Measurements from ENCODE around the gene MARVELD1. TPM values are rescaled to one million over a fixed set of nuclear protein-coding genes. Genes with fewer than 3 reads are reported as not detected.

Gene MARVELD1
- total RNA-seq, 1 donor from 2014 or later, result 43.7 TPM

- no peak for TF ChIP-seq CTCF (IDR thresholded peaks at IDR 0.05)
- Histone ChIP-seq H3K9me3 (no peaks in the 10 kb centered on the region), H3K4me1 (no peaks in the 10 kb centered on the region), H3K27me3 (no peaks in the 10 kb centered on the region), H3K27ac (no peak overlapping the region), H3K4me3 (no peak overlapping the region), H3K36me3 (peaks cover 25 to 28% of the 10 kb centered on the region in 2 donors)
- DNase-seq (ENCODE audit: low spot score in 2 of 2), result no peak
- intact Hi-C loops (cut with DNase I), result no loop called here
Measured at GRCh38 chr10:97763947-97764346, 50.4 kb downstream of the MARVELD1 start.

DNA sequence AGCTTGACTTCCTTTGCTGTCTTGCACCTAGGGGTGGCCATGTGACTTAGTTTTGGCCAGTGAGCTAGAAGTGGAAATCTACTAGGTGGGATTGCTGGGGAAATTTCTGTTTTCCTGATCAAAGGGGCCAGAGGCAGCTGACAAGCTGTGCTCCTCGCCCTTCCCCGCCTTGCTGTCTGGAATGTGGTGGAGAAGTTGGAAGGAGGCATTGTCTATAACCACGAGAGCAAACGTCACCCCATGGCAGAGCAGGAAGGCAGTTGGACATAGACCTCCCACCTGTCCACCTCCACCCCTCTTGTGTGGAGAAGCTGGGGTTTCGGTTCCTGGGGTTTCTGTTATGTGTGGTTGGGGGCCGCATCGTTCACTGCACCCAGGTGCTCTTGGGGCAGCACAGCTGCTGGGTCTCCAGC is 51.0 kb downstream of the MARVELD1 start:
- H3K27me3 ChIP-seq, result no peaks in the 10 kb centered on the region
- TF ChIP-seq CTCF (IDR thresholded peaks at IDR 0.05), result no peak
- intact Hi-C loops (cut with DNase I), result no loop called here
- no peaks in the 10 kb centered on the region for H3K4me1 ChIP-seq
- DNase-seq (ENCODE audit: low spot score in 2 of 2), result no peak
- H3K27ac ChIP-seq, result no peak overlapping the region
- H3K36me3 ChIP-seq, result peaks cover 20 to 23% of the 10 kb centered on the region in 2 donors
- no peak overlapping the region for H3K4me3 ChIP-seq
- H3K9me3 ChIP-seq, result no peaks in the 10 kb centered on the region

DNA sequence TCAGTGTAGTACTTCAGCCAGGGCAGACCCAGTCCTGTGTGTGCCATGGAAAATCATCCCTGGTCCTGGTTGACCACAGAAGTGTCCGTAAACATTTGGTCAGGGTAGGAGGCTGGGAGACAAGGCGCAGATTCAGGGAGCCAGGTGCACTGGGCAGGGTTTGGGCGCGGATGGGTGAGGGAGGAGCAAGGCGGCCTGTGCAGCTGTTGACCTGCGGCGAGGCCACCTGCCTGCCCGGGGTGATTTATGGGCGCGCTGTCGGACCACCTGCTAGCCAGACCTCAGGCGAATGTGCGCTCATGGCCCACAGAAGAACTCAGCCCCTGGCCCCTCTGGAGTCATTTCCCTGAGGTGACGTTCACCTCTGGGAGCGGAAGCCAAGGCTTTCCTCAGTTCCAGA is 51.7 kb downstream of the MARVELD1 start:
- intact Hi-C loops (cut with DNase I), result no loop called here
- Histone ChIP-seq H3K4me3 (no peak overlapping the region), H3K27me3 (no peaks in the 10 kb centered on the region), H3K27ac (no peak overlapping the region), H3K36me3 (peaks cover 13 to 16% of the 10 kb centered on the region in 2 donors), H3K4me1 (no peaks in the 10 kb centered on the region), H3K9me3 (no peaks in the 10 kb centered on the region)
- no peak for TF ChIP-seq CTCF (IDR thresholded peaks at IDR 0.05)
- no peak for DNase-seq (ENCODE audit: low spot score in 2 of 2)

DNA sequence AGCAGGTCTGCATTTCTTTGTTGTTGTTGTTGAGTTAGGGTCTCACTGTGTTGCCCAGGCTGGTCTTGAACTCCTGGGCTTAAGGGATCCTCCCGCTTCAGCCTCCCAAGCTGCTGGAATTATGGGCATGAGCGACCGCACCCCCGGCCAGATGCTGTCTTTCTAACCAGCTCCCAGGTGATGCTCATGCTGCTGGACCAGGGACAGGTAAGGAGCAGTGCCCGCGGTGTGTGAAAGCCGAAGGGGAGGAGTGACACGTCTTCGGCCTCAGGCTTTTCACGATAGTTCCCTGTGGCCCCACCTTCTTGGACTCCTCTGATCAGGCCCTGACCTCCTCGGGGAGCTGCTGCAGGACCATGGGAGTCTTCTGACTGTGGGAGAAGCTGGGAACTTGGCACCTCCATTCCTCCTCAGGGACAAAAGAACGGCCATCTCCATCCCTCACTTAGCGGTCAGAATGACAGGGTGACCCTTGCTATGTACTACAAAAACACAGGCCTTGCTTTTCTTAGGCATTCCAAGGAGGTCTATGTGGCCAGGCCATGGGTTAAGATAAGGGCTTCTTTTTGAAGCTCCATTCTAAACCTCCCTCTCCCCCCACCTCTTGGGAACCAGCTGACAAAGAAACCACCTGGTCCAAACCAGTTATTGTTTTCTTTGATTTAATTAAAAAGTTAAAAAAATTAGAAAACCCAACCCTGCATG is 52.7 kb downstream of the MARVELD1 start:
- no peak for DNase-seq (ENCODE audit: low spot score in 2 of 2)
- no peak for TF ChIP-seq CTCF (IDR thresholded peaks at IDR 0.05)
- Histone ChIP-seq H3K9me3 (no peaks in the 10 kb centered on the region), H3K27me3 (peaks cover 5% of the 10 kb centered on the region), H3K27ac (no peak overlapping the region), H3K4me1 (no peaks in the 10 kb centered on the region), H3K36me3 (peaks cover 6 to 7% of the 10 kb centered on the region in 2 donors), H3K4me3 (no peak overlapping the region)
- intact Hi-C loops (cut with DNase I), result no loop called here

DNA sequence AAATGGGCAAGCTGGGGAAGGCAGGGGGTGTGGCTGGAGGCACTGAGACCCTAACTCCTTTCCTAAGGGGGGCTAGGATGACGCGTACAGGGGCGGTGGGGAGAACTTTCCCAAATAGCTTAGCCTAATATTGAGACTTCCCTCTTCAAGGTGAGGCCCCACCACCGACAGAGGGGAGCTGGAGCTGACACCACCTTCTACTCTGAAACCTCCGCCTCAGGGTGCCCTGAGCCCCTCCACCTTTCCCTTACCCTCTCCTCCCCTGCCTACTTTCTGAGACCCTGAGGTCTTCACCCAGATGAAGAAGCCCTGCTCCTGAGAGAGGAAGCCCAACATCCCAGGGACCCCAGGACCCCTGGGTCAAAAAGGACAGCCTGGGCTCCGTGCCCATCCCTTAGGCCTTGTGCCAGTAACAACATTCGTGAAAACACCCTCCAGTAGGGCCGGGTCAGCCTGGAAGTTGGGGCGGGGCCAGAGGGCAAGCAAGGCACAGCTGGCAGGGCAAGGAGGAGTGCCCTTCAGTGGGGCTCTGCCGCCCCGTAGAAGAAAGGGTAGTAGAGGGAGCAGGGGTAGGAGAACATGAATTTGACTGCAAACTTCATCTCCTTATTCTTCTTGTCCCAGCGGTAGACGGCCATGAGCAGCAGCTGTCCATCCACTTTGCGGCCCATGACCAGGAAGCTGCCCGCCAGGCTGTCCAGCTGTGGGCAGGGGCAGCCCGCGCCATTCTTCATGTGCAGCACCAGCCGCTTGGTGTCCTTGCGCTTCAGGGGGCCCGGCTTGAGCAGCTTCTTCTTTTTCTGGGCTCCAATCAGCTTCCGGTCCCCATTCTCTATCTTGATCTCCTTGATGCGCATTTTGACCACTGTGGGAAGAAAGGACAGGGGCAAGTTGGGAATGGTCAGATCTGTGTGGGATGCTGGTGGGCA is 53.7 kb downstream of the MARVELD1 start:
- no peak for TF ChIP-seq CTCF (IDR thresholded peaks at IDR 0.05)
- Histone ChIP-seq H3K27ac (no peak overlapping the region), H3K4me3 (no peak overlapping the region), H3K27me3 (peaks cover 8% of the 10 kb centered on the region), H3K4me1 (no peaks in the 10 kb centered on the region), H3K36me3 (peaks cover under 1 to 2% of the 10 kb centered on the region in 2 donors), H3K9me3 (no peaks in the 10 kb centered on the region)
- no peak for DNase-seq (ENCODE audit: low spot score in 2 of 2)
- intact Hi-C loops (cut with DNase I), result no loop called here

Other genes with a start within 250 kb of the MARVELD1 start
- gene MMS19, start 215.3 kb upstream of the MARVELD1 start, total RNA-seq, result 34.0 TPM
- gene UBTD1, start 214.8 kb upstream of the MARVELD1 start, total RNA-seq, result 33.0 TPM
- not detected for gene ANKRD2, start 141.0 kb upstream of the MARVELD1 start, total RNA-seq
- 2.6 TPM for gene HOGA1, start 129.3 kb upstream of the MARVELD1 start, total RNA-seq
- not detected for gene C10orf62, start 124.0 kb upstream of the MARVELD1 start, total RNA-seq
- 2.3 TPM for gene MORN4, start 80.2 kb upstream of the MARVELD1 start, total RNA-seq
- gene PI4K2A, start 73.1 kb upstream of the MARVELD1 start, total RNA-seq, result 33.7 TPM
- gene AVPI1, start 26.5 kb upstream of the MARVELD1 start, total RNA-seq, result 23.7 TPM
- gene ZFYVE27, start 23.4 kb downstream of the MARVELD1 start, total RNA-seq, result 62.2 TPM
- gene SFRP5, start 58.3 kb downstream of the MARVELD1 start, total RNA-seq, result not detected
- 0.11 TPM for gene GOLGA7B, start 136.1 kb downstream of the MARVELD1 start, total RNA-seq